ENCODE measurements around the gene SLC13A5. TPM values are rescaled to one million over a fixed set of nuclear protein-coding genes. Genes with fewer than 3 reads are reported as not detected.

Gene SLC13A5
- total RNA-seq, 1 donor from 2014 or later = 0.48 TPM

GRCh38 chr17:6639586-6640535 is 73.3 kb downstream of the SLC13A5 start:
- DNase-seq (ENCODE audit: low spot score) = no peak

- DNase-seq (ENCODE audit: low spot score) = no peak
Measured at GRCh38 chr17:6639014-6639585, 74.1 kb downstream of the SLC13A5 start.

- DNase-seq (ENCODE audit: low spot score) = no peak
Measured at GRCh38 chr17:6638046-6638908, 74.9 kb downstream of the SLC13A5 start.

DNA sequence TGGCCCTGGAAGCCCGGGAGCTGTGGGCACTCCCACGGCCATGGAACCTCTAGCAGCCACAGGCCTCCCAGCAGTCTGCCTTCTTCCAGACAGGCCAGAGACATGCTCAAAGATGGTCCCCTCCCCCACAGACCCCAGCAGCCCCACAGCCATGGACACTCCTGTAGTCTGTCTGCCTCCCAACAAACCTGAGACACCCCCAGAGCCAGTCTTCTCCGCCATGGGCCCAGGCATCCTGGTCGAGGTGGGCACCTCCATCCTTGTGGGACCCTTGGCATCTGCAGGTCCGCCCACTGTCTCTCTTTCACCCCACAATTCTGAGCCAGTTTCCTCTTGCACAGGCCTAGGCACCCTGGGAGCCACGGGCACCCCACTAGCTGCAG is 75.7 kb downstream of the SLC13A5 start:
- no peak for DNase-seq (ENCODE audit: low spot score)

- no peak for DNase-seq (ENCODE audit: low spot score)
Measured at GRCh38 chr17:6636616-6637457, 76.3 kb downstream of the SLC13A5 start.

DNA sequence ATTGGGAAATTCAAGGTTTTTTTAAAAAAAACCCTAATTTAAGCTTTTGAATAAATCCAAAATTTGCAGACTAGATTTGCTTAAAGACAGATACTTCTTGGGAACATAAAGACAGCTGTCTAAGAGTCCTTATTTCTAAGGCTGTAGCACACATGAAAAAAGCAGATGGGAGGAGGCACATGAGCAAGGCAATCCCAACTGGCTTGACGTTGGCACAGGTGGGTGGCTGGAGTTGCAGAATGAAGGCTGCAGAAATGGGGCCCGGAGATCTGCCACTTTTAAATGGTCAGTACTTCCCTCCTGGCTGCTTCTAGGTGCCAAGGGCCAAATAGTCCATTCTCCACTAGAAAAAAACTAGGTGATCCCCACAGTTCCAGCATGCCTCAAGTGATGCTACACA is 77.1 kb downstream of the SLC13A5 start:
- no peak for DNase-seq (ENCODE audit: low spot score)

Small RNA genes lying within 50 kb of the gene (microRNA-seq; reads per million reads assigned to microRNA genes)
- gene MIR4520-1 (ENCODE audit: borderline number of aligned reads) (not detected), gene MIR4520-2 (ENCODE audit: borderline number of aligned reads) (not detected)

Other genes with a start within 250 kb of the SLC13A5 start
- 1.1 TPM for gene PITPNM3, start 156.8 kb downstream of the SLC13A5 start, total RNA-seq
- 9.7 TPM for gene KIAA0753, start 72.7 kb downstream of the SLC13A5 start, total RNA-seq
- gene TXNDC17, start 72.3 kb downstream of the SLC13A5 start, total RNA-seq = 71.2 TPM
- 13.0 TPM for gene MED31, start 61.8 kb downstream of the SLC13A5 start, total RNA-seq
- 0.58 TPM for gene C17orf100, start 61.6 kb downstream of the SLC13A5 start, total RNA-seq
- 99.1 TPM for gene XAF1, start 42.7 kb upstream of the SLC13A5 start, total RNA-seq
- gene FBXO39, start 62.8 kb upstream of the SLC13A5 start, total RNA-seq = 0.90 TPM
- not detected for gene TEKT1, start 118.4 kb upstream of the SLC13A5 start, total RNA-seq